PFSK-1 (cell line): ENCODE measurements around the gene SEMA3D.

Experiments used
- FOXP2 ChIP-seq: optimal IDR thresholded peaks from 2 replicates; pipeline ENCODE3; 2011; ENCODE audit warnings: borderline replicate concordance, control low read depth, inconsistent platforms; ENCODE audit not compliant: insufficient read depth; ENCODE audit errors: extremely low read length, extremely low read depth
- POLR2AphosphoS5 ChIP-seq: IDR thresholded peaks from 2 replicates; pipeline ENCODE4 v1.6.1; 2012; ENCODE audit warnings: low read depth, mild to moderate bottlenecking, control low read depth, low read length, moderate library complexity
- SIN3A ChIP-seq: IDR thresholded peaks from 2 replicates; pipeline ENCODE4 v1.6.1; 2012; ENCODE audit warnings: mild to moderate bottlenecking, low read length, moderate library complexity, borderline replicate concordance; ENCODE audit not compliant: insufficient read depth
- TAF1 ChIP-seq: IDR thresholded peaks from 2 replicates; pipeline ENCODE4 v1.6.1; 2012; ENCODE audit warnings: low read length, control low read depth, borderline replicate concordance; ENCODE audit not compliant: insufficient read depth
- TF ChIP-seq, protein P1 (sequence below), 2 experiments: IDR thresholded peaks; 2 replicates each; pipeline versions ENCODE4 v1.6.1 to v1.8.0; 2011 to 2012; ENCODE audit warnings: low read depth in 2 of 2, low read length in 2 of 2, control low read depth in 1 of 2, inconsistent platforms in 1 of 2, mild to moderate bottlenecking in 1 of 2, moderate library complexity in 1 of 2; ENCODE audit not compliant: insufficient read depth in 1 of 2

The SEMA3D gene

DNA sequence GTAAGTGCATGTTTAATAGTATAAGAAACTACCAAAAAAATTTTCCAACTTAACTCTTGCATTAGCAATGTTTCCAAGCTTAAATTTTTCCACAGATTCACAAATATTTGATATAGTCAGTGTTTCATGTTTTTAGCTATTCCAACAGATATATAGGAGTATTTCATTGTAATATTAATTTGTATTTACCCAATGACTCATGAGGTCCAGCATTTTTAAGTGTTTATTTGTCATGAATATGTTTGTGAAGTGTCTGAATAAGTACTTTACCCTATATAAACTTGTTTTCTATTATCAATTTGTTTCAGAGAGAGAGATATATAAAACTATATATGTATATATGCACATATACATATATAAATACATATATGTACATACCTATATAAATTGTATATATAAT, 71.0 kb downstream of the SEMA3D start:
- TF ChIP-seq TAF1, result no peak
- no peak for TF ChIP-seq SIN3A
- no peak for TF ChIP-seq FOXP2
- TF ChIP-seq POLR2AphosphoS5, result no peak
- TF ChIP-seq, protein P1, sequence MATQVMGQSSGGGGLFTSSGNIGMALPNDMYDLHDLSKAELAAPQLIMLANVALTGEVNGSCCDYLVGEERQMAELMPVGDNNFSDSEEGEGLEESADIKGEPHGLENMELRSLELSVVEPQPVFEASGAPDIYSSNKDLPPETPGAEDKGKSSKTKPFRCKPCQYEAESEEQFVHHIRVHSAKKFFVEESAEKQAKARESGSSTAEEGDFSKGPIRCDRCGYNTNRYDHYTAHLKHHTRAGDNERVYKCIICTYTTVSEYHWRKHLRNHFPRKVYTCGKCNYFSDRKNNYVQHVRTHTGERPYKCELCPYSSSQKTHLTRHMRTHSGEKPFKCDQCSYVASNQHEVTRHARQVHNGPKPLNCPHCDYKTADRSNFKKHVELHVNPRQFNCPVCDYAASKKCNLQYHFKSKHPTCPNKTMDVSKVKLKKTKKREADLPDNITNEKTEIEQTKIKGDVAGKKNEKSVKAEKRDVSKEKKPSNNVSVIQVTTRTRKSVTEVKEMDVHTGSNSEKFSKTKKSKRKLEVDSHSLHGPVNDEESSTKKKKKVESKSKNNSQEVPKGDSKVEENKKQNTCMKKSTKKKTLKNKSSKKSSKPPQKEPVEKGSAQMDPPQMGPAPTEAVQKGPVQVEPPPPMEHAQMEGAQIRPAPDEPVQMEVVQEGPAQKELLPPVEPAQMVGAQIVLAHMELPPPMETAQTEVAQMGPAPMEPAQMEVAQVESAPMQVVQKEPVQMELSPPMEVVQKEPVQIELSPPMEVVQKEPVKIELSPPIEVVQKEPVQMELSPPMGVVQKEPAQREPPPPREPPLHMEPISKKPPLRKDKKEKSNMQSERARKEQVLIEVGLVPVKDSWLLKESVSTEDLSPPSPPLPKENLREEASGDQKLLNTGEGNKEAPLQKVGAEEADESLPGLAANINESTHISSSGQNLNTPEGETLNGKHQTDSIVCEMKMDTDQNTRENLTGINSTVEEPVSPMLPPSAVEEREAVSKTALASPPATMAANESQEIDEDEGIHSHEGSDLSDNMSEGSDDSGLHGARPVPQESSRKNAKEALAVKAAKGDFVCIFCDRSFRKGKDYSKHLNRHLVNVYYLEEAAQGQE (IDR thresholded peaks at IDR 0.05; ENCODE audit: insufficient read depth in 1 of 2, low read depth in 2 of 2, low read length in 2 of 2), result no peak

DNA sequence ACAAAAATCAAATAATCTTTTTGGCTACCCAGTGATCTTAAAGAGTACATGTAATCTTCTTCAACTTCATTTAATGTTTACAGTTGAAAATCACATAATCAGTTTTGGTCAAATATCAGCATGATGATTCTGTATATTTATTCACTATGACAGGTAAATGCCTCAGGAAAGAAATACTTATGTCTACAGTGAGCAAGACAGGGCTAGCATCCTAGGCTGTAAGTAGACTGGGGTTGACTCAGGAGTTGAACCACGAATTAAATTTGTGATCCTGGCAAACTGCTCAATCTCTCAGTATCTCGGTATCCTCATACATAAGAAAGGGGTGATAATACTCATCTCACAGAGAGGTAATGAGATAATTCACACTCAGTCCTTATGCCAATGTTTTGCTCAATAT, 71.8 kb downstream of the SEMA3D start:
- no peak for TF ChIP-seq TAF1
- no peak for TF ChIP-seq FOXP2
- TF ChIP-seq SIN3A, result no peak
- no peak for TF ChIP-seq POLR2AphosphoS5
- TF ChIP-seq, protein P1 (IDR thresholded peaks at IDR 0.05; ENCODE audit: insufficient read depth in 1 of 2, low read depth in 2 of 2, low read length in 2 of 2), result no peak

DNA sequence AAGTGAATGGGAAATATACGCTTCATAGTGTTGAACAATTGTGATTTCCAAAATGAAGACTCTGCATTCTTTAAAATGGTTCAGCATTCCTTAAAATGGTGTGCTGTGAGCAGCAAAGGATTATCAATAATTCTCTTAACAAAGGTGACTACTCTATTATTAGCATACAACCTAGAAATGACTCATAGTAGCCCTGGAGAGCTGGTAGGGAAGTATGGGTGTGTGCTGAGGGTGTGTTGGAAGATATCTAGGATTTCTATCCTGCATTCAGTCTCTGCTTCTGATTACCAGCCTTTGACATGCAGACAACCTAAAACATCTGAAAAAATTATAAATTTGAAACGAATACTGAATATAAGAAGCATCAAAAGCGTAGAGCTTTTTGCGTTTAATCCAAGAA, 72.5 kb downstream of the SEMA3D start:
- TF ChIP-seq TAF1 (no peak), POLR2AphosphoS5 (no peak), SIN3A (no peak), FOXP2 (no peak)
- TF ChIP-seq, protein P1 (IDR thresholded peaks at IDR 0.05; ENCODE audit: insufficient read depth in 1 of 2, low read depth in 2 of 2, low read length in 2 of 2), result no peak

DNA sequence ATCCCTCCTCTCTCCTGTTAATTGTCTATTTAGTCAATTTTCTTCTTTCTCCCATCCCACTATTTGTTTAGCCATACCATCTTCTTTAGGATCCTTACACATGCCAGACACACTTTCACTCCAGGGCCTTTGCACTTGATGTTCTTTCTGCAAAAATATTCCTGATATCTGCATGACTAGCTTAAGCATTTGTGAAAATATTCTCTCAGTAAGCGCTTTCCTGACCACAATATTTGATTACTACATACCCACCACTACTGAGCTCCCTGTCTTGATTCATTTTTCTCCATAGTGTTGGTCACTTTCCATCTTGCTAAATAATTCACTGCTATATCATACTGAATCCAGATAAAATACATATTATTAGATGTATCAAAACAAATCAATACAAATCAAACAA, 75.1 kb downstream of the SEMA3D start:
- TF ChIP-seq TAF1 (no peak), POLR2AphosphoS5 (no peak), SIN3A (no peak), FOXP2 (no peak)
- TF ChIP-seq, protein P1 (IDR thresholded peaks at IDR 0.05; ENCODE audit: insufficient read depth in 1 of 2, low read depth in 2 of 2, low read length in 2 of 2), result no peak

DNA sequence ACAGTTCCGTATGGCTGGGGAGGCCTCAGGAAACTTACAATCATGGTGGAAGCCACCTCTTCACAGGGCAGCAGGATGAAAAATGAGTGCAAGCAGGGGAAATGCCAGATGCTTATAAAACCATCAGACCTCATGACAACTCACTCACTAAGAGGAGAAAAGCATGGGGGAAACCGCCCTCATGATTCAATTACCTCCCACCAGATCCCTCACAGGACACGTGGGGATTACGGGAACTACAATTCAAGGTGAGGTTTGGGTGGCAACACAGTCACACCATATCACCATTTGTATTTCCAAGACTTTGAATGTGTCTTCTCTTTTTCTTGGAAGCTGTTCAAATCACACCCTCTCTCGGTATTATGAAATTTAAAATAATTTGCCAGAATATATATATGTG, 80.1 kb downstream of the SEMA3D start:
- TF ChIP-seq TAF1, result no peak
- TF ChIP-seq FOXP2, result no peak
- TF ChIP-seq, protein P1 (IDR thresholded peaks at IDR 0.05; ENCODE audit: insufficient read depth in 1 of 2, low read depth in 2 of 2, low read length in 2 of 2), result no peak
- no peak for TF ChIP-seq POLR2AphosphoS5
- no peak for TF ChIP-seq SIN3A
